OCI-LY1 (cell line): ENCODE results near the gene WBP1L.

ENCODE experiments used
- EZH2 ChIP-seq: fragments of 200-600 bp; sonication (generic), shearing (Covaris generic); IDR thresholded peaks from 2 replicates; pipeline ENCODE4 v1.8.0; 2017; ENCODE audit warnings: borderline replicate concordance, mixed run types, mild to moderate bottlenecking, antibody characterized with exemption, low read length, moderate library complexity, mixed read lengths
- TF ChIP-seq, protein P1 (sequence below): fragments of 200-600 bp; sonication (generic), shearing (Covaris generic); IDR thresholded peaks from 2 replicates; pipeline ENCODE4 v1.5.1; 2017; ENCODE audit warnings: mild to moderate bottlenecking, antibody characterized with exemption, low read length, moderate library complexity, mixed read lengths

DNA sequence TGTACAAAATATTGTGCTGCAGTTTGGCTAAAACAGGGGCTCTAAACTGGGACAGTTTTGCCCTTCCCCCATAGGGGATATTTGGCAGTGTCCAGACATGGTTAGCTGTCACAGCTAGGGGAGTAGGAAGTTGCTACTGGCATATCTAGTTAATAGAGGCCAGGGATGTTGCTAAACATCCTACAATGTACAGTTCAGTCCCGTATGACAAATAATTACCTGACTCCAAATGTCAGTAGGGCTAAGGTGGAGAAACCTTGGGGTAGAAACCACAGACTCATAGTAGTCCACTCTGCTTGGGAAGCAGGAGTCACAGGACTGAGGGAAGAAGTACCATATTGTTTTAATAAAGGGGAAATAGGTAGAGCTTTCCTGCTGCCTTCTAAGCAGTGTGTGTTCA, 39.8 kb downstream of the WBP1L start:
- TF ChIP-seq, protein P1, sequence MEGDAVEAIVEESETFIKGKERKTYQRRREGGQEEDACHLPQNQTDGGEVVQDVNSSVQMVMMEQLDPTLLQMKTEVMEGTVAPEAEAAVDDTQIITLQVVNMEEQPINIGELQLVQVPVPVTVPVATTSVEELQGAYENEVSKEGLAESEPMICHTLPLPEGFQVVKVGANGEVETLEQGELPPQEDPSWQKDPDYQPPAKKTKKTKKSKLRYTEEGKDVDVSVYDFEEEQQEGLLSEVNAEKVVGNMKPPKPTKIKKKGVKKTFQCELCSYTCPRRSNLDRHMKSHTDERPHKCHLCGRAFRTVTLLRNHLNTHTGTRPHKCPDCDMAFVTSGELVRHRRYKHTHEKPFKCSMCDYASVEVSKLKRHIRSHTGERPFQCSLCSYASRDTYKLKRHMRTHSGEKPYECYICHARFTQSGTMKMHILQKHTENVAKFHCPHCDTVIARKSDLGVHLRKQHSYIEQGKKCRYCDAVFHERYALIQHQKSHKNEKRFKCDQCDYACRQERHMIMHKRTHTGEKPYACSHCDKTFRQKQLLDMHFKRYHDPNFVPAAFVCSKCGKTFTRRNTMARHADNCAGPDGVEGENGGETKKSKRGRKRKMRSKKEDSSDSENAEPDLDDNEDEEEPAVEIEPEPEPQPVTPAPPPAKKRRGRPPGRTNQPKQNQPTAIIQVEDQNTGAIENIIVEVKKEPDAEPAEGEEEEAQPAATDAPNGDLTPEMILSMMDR, result no peak
- no peak for TF ChIP-seq EZH2
